CD4-positive, alpha-beta T cell treated with Interleukin-2 at 100 ng/mL for 4 hours (primary cell): ENCODE results near the gene TP53INP2.
"Not testable (repeated sequence)": the region's sequence is repeated elsewhere in the genome, so short reads cannot be mapped to it uniquely, and the experiment has no call there.

Source experiments
- DNase-seq: peaks from one replicate; pipeline ENCODE4 v3.0.0-alpha.2; 2020; ENCODE audit warnings: low spot score

TP53INP2 gene

DNA sequence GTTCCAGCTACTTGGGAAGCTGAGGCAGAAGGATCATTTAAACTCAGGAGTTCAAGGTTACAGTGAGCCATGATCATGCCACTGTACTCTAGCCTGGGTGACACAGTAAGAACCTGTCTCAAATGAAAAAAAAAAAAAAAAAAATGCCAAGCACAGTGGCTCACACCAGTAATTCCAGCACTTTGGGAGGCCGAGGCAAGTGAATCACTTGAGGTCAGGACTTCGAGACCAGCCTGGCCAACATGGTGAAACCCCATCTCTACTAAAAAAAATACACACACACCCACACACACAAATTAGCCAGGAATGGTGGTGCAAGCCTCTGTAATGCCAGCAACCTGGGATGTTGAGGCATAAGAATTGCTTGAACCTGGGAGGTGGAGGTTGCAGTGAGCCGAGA is 18.4 kb downstream of the TP53INP2 start:
- DNase-seq: not testable (repeated sequence)

DNA sequence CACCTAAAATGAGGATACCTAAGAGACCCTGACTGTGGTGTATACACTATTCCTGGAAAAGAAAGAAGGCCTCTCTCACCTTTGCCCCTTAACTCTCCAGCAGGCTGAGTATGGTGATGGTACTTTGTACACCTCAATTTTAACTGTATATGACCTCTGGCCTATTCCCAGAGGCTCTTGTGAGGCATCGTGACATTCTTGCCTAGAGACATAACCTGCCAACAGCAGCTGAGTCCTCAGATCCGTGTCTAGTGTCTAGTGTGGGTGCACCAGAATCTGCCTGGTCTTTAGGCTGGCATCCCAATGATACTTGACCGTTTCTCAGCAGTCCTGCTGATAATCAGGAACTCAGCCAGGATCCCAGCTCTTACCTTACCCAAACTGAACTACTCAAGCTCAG is 20.0 kb downstream of the TP53INP2 start:
- DNase-seq: no peak

DNA sequence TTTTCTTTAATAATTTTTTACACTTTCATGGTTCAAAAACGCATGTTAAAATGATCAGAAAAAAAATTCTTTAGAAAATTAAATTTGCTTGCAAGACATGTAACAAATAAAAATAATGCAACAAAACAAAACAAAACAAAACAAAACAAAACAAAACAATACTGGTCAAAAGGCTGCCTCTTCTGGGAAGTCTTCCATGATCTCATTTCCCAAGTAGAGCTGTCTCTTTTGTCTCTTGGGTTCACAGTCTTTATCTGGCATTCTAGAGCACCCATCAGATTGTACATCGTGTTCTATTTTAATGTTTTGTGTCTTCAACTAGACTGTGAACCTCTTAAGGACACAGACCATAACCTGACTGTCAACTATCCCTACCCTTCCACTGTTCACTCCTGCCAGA is 25.3 kb downstream of the TP53INP2 start:
- DNase-seq: no peak

DNA sequence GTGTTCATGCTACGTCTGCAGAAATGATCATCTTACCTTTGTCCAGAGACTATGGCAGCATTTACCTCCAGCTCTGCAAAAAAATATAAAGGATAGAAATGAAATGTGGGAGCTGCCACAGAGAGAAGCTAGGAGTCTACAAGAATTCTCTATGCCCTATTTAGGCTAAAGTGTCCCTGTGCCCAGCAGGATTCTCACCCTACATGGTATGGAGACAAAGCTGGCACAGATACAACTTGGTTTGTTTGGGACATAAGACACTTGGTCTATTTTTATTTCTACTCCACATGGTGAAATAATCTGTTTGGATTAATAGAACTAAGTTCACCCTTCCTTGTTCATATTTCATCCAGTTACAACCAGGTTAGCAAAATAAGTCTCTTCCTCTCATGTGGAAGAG is 28.4 kb downstream of the TP53INP2 start:
- no peak for DNase-seq

DNA sequence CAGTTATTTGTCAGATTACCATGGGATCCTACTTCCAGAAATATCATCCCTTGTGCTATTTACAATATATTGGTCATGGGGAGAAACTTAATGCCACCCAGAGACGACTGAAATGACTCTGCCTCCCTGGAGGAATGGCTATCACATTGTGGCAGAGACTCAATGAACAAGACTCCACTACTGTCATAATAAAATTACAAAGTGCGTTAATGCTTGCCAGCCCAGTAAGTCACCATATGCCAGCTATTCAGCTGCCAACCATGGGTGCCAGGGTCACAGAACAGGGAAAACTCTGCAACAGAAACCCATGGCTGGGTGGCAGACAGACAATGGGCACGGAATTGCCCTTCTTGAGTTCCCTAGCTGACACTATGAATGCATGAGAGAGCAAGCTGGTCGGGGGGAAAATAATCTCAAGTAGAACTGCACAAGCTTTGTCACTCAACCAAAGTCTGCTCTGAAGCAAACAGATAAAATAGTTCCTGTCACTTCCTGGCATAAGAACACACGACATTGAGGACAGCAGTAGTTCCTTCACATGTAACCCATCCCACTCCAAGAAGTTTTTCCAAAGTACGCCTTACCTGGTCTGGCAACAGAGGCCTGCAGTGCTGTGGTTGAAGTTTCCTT is 32.1 kb downstream of the TP53INP2 start:
- DNase-seq: no peak

DNA sequence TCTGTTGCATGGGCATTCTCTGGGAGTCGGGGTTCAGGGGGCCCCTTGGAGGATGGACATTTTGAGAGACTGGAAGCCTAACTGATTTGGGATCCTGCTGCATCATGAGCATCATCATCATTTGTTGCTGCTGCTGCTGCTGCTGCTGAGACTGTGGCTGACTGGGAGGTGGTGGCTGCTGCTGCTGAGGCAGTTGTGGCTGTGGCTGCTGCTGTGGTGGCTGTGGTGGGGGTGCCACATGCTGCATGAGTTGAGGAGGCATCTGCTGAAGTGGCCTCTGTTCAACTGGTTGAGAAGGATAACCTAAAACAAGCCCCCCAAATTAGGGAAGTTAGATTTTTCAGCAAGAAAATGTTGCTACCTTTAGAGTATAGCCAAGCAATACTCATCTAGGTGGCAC is 38.9 kb downstream of the TP53INP2 start:
- no peak for DNase-seq

DNA sequence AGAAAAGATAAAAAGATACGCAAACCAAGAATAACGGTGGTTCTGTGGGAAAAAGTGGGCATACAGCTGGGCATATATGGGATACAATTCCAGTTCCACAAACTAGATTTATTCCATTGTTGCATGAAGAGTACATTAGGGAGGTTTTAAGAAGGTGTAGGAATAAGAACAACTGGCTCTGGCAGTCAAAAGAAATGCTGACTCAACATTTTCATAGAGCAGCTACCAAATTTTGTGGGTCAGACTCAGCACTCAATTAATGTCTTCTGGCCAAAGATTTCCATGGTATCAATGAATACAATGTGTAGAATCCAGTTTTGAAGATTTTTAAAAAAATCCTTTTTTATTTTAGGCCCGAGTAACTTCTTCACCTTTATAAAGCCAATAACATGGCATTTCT is 40.2 kb downstream of the TP53INP2 start:
- no peak for DNase-seq

DNA sequence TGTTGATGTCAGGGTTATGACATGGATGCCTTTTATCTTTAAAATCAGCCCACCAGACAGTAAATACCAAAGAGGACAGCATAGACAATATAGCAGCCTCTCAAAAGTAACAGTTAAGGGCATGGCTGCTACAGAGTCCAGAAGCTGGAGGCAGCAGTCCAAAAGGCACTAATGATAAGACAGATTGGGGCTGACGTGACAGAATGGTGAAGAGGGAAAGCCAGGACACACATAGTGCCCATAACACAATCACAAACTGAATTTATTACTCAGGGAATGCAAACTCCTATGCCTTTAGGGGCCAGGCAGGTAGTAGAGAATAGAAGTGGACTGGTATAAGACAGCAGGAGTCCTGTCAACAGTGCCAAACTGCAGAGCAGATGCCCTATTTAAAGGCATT is 40.7 kb downstream of the TP53INP2 start:
- no peak for DNase-seq

DNA sequence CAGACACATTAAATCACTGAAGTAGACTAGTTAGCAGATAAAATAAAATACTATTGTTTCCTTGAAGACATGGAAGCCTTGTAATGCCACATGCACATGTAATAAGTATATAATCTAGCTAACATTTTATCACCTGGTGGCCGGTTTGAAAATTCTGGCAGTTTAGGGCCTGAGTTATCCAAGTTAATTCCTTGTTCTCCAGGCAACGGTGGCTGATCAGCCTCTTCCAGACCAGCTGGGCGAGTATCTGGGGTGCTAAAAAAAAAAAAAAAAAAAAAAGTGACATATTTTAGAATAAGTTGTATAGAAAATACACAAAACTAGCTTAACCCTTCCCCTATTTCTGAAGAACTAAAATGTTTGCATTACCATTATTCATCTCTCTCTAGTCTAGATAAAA is 42.5 kb downstream of the TP53INP2 start:
- DNase-seq: no peak

DNA sequence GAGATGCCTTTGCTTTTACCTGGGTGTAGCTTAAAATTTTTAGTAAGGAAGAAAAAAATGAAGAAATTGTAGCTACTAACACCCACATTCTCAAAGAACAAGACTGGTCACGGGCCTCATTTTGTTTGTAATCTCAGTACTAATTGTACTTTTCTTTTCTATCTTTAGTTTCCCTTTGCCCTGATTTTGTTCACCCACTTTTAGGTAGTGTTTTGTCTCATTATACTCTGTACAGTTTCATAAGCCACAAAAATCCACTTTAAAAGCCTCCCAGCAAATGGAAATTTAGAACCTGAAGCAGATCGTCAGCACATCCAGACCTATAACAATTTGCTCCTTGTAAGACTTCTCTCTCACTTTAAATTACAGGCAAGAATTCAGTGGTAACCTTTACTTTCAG is 43.3 kb downstream of the TP53INP2 start:
- DNase-seq: no peak

DNA sequence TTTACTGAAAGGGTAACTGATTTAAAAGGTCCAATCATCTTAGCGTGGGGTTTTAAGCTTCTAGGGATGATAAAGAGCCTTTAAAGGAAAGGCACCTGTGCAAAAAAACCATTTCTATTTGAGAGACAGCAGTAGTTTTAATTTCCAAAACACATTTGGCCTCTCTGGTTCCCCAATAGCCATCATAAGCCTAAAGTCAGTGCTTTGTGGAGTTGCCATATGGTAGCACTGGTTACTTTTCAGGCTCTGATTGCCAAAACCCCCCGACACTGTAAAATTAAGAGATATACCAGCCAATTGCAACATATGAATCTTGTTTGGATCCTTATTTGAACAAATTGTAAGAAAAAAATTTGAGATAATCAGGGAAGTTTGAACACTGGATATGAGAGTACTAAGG is 44.6 kb downstream of the TP53INP2 start:
- no peak for DNase-seq

DNA sequence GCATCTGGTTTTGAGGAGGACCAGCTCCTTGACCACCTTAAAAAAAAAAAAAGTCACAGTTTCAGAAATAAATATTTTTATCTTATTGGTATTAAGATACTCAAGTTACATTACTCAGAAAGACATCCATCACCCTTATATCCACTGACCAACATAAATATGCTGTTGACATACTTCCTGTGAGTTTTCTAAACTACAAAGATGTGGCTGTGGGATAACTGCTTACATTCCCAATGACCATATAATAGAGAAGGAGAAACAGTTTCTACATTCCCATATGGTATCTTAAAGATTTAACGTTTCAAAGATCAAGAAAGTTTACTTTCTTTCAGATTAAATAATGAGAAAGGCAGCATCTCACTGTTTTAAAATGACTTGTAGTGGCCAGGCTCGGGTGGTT is 46.3 kb downstream of the TP53INP2 start:
- no peak for DNase-seq

DNA sequence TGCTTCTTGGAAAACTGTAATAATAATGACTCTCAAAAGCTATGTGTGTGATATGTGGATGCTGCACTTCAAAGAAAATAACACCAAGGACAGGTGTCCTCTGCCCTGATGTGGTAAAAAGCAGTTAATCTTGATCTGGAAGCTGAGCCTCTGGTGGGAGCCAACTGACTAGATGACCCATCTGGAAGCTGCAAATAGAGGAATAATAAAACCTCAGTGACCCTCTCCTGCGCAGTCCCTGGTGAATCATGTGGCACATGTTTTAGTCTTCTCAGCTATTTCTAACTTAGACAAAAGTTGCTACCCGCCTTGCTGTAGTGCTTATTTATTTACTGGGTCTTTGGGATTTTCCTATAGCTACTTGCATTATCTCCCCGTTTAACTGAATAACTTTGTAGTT is 47.3 kb downstream of the TP53INP2 start:
- DNase-seq: no peak

DNA sequence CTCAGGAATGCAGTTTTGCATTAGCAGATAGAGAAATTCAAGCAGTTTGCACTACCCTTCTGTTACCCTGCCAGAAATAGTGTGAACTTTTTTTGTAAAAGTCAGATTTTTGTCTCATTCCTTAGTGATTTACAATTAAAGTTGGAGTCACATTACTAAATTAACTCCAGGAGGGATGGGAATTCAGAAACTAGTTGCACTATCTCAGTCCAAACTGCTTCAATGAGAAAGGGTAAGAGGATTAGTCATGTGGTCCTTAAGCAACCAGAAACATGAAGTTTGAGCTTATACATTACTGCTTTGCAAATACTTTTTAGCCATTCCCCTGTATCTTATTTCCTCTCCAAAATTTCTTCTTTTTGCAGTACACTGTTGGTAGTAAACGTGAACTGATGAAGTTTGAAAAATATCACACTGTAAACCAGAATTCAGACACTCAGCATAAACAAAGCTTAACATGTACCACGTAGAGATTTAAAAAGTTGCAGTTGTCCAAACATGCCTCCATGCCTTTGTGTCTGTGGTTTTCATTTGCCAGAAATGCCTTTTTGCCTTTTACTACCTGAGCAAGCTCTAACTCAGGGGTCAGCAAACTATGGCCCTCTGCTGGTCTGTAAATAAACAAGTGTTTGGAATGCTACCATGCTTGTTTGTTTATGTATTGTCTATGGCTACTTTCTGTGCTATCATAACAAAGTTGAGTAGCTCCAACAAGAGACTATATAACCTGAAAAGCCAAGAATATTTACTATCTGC is 49.7 kb downstream of the TP53INP2 start:
- no peak for DNase-seq

DNA sequence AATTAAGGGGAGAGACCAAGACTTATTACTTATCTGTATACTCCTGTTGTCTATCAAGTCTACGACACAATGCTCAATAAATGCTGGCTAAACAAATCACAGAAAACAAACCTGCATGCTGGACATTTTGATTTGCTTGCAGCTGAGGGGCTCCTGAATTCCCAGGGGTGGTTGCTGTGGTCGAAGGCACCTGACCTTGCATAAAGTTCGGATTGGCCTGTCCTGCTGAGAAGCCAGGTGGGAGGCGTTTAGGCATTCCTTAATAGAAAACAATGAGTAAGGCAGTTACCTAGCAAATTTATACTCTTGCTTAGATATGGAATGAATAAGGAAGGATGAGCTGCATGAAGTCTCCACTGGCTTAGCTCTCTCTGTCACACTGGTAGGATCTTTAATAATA is 50.5 kb downstream of the TP53INP2 start:
- no peak for DNase-seq

DNA sequence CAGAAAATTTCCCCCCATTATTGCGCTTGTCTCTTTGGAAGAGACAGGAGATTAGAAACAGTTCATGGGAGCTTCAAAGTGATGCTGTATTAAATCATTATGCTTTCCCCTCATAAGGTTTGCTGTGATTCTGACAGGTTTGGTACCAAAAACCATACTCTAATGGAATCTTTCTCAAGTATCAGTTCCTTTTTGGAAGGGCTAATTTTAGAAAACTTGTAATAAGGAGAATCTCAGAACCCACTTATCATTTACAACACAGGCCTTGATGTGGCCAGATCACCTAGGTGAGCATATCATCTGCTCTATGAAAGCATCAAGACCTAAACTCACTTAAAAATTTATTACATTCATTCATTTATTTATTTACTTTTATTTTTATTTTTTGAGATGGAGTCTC is 51.2 kb downstream of the TP53INP2 start:
- no peak for DNase-seq

DNA sequence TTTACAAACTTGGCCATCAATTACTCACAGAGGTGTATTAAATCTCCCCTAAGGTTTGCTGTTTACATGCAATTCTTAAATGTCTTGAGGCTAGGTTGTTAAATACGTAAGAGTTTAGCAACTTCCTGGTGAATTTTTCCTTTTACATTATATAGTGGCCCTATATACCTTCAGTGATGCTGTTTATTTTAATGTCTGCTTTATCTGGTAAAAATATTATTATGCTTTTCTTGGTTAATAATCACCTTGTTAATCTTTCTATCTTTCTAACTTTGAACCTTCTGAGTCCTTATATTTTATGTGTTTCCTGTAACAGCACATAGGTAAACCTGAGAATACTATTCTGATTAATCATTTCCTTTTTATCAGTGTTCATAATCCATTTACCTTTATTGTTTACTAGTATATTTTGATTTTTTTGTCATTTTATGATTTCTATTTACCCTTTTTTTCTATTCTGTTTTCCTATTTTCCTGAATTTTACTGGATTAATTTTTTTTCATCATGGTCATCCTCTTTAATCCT is 57.9 kb downstream of the TP53INP2 start:
- DNase-seq: no peak
